GM12878 (cell line): Measurements from ENCODE around the gene TCEA2. TPM values are rescaled to one million over a fixed set of nuclear protein-coding genes. Genes with fewer than 3 reads are reported as not detected.

Source experiments
- ATAC-seq: fragments of 200-7000 bp; cut with Tn5 transposase; 3 replicates; pipeline ENCODE4 v1.9.1; 2020; ENCODE audit warnings: mild to moderate bottlenecking, moderate library complexity
- BruUV-seq: library from RNA; stranded (reverse); fragments of 400-500 nt; replicated peaks from 2 replicates; lab custom pipeline; 2021; lab: Mats Ljungman, UMichigan
- CTCF ChIA-PET: fragments of 300-600 bp; sonication (Branson Sonifier 250); formaldehyde crosslinking; extraction: SDS; loops from one replicate; lab custom pipeline; 2021; ENCODE audit warnings: inconsistent platforms; lab: Yijun Ruan, JAX
- POLR2A ChIA-PET: fragments of 350-600 bp; formaldehyde crosslinking; extraction: SDS; loops from one replicate; lab custom pipeline; 2021; ENCODE audit warnings: inconsistent platforms; lab: Charles Lee
- RAD21 ChIA-PET: fragments of 300-600 bp; sonication (Branson Sonifier 250); formaldehyde crosslinking; loops from one replicate; lab custom pipeline; 2023; ENCODE audit warnings: antibody characterized with exemption; ENCODE audit not compliant: unreplicated experiment; lab: Charles Lee
- SMC1A ChIA-PET: fragments of 300-600 bp; sonication (Branson Sonifier 250); formaldehyde crosslinking; loops from one replicate; lab custom pipeline; 2023; ENCODE audit not compliant: unreplicated experiment, uncharacterized antibody; lab: Charles Lee
- DNase-seq: peaks from one replicate; pipeline ENCODE4 v3.0.0-alpha.2; 2011; ENCODE audit warnings: low read depth, low spot score
- FAIRE-seq: peaks from 3 replicates; lab custom pipeline; 2011; peaks lifted over from hg19 to GRCh38; lab: Jason Lieb, UNC
- H2AFZ ChIP-seq: 2 replicates; pipeline ENCODE4 v1.6.0; 2011; ENCODE audit warnings: low read depth, low read length, control low read depth; ENCODE audit not compliant: control insufficient read depth
- H3K27ac ChIP-seq: 2 replicates; pipeline ENCODE4 v1.5.1; 2011; ENCODE audit warnings: control low read depth; ENCODE audit not compliant: control insufficient read depth, insufficient read depth
- H3K27me3 ChIP-seq, 2 experiments: replicated peaks in 1 of 2; 2 replicates each; pipeline versions ENCODE4 v1.6.0 to v1.6.1; 2011; ENCODE audit warnings: low read length in 1 of 2; ENCODE audit not compliant: control insufficient read depth in 2 of 2, insufficient read depth in 2 of 2
- H3K36me3 ChIP-seq, 2 experiments: 2 replicates each; pipeline ENCODE4 v1.5.1; 2011; ENCODE audit warnings: low read length in 1 of 2; ENCODE audit not compliant: control insufficient read depth in 2 of 2, insufficient read depth in 2 of 2
- H3K4me1 ChIP-seq: 2 replicates; pipeline ENCODE4 v1.6.1; 2011; ENCODE audit warnings: mild to moderate bottlenecking, low read length, moderate library complexity, mixed read lengths; ENCODE audit not compliant: control insufficient read depth, insufficient read depth
- H3K4me2 ChIP-seq: 2 replicates; pipeline ENCODE4 v1.6.0; 2011; ENCODE audit warnings: control low read depth; ENCODE audit not compliant: control insufficient read depth, insufficient read depth
- H3K4me3 ChIP-seq: fragments of 200-600 bp; sonication (generic); 2 replicates; pipeline ENCODE4 v1.5.1; 2016
- H3K79me2 ChIP-seq: 2 replicates; pipeline ENCODE4 v1.6.0; 2011; ENCODE audit warnings: low read length; ENCODE audit not compliant: control insufficient read depth, insufficient read depth
- H3K9ac ChIP-seq: 2 replicates; pipeline ENCODE4 v1.8.0; 2011; ENCODE audit warnings: low read length, control low read depth, mixed read lengths; ENCODE audit not compliant: control insufficient read depth, insufficient read depth
- H3K9me3 ChIP-seq: replicated peaks from 3 replicates; pipeline ENCODE4 v1.5.1; 2011; ENCODE audit warnings: mild to moderate bottlenecking, low read length; ENCODE audit not compliant: control insufficient read depth, insufficient read depth
- H4K20me1 ChIP-seq: 2 replicates; pipeline ENCODE4 v1.6.0; 2011; ENCODE audit not compliant: control insufficient read depth, insufficient read depth
- BRCA1 ChIP-seq: IDR thresholded peaks from 2 replicates; pipeline ENCODE4 v1.6.1; 2011; ENCODE audit warnings: low read depth, low read length, improper control_type of control experiment
- CBX3 ChIP-seq: fragments of 200-600 bp; sonication (generic); IDR thresholded peaks from 2 replicates; pipeline ENCODE4 v1.6.1; 2016; ENCODE audit warnings: low read depth, borderline replicate concordance
- CEBPB ChIP-seq, 2 experiments: fragments of 150-350 bp in 1 of 2; IDR thresholded peaks; 2 replicates each; pipeline ENCODE4 v1.6.1; 2012 to 2014; ENCODE audit warnings: low read depth in 2 of 2, low read length in 2 of 2, borderline replicate concordance in 1 of 2, inconsistent platforms in 1 of 2
- CTCF ChIP-seq, 3 experiments: IDR thresholded peaks in 2 of 3; conservative IDR thresholded peaks in 1 of 3; 2 replicates each; pipeline ENCODE4 v1.5.1; 2011; ENCODE audit warnings: low read depth in 3 of 3, low read length in 3 of 3, mild to moderate bottlenecking in 3 of 3, control low read depth in 2 of 3, moderate library complexity in 2 of 3, inconsistent platforms in 1 of 3, mixed read lengths in 1 of 3; ENCODE audit not compliant: control insufficient read depth in 2 of 3, insufficient read depth in 1 of 3; ENCODE audit errors: extremely low read depth in 1 of 3
- IKZF1 ChIP-seq: fragments of 450-650 bp; conservative IDR thresholded peaks from 2 replicates; pipeline ENCODE4 v1.6.1; 2017; ENCODE audit warnings: antibody characterized with exemption, mild to moderate bottlenecking
- IRF3 ChIP-seq: fragments of 450-650 bp; IDR thresholded peaks from 2 replicates; pipeline ENCODE4 v1.6.1; 2014; ENCODE audit warnings: mild to moderate bottlenecking
- IRF5 ChIP-seq: fragments of 450-650 bp; IDR thresholded peaks from 2 replicates; pipeline ENCODE4 v1.6.1; 2017; ENCODE audit warnings: borderline replicate concordance
- MTA2 ChIP-seq: fragments of 450-650 bp; IDR thresholded peaks from 2 replicates; pipeline ENCODE4 v1.6.1; 2016; ENCODE audit warnings: low read depth, mild to moderate bottlenecking, moderate library complexity
- MXI1 ChIP-seq: fragments of 150-350 bp; IDR thresholded peaks from 2 replicates; pipeline ENCODE4 v1.6.1; 2011; ENCODE audit warnings: low read depth, mild to moderate bottlenecking, inconsistent platforms, low read length, improper control_type of control experiment
- NRF1 ChIP-seq: conservative IDR thresholded peaks from 2 replicates; pipeline ENCODE4 v1.6.1; 2011; ENCODE audit warnings: mild to moderate bottlenecking, low read depth, low read length, improper control_type of control experiment
- PKNOX1 ChIP-seq: fragments of 450-650 bp; IDR thresholded peaks from 2 replicates; pipeline ENCODE4 v1.6.1; 2016; ENCODE audit warnings: mild to moderate bottlenecking
- POLR2A ChIP-seq: IDR thresholded peaks from 2 replicates; pipeline ENCODE4 v1.6.1; 2011; ENCODE audit warnings: low read depth, mild to moderate bottlenecking, low read length
- RAD51 ChIP-seq: fragments of 450-650 bp; IDR thresholded peaks from 2 replicates; pipeline ENCODE4 v1.6.1; 2016; ENCODE audit warnings: moderate library complexity, mild to moderate bottlenecking, inconsistent platforms
- RB1 ChIP-seq: fragments of 450-650 bp; formaldehyde crosslinking; IDR thresholded peaks from 2 replicates; pipeline ENCODE4 v1.6.1; 2017; ENCODE audit warnings: mild to moderate bottlenecking, borderline replicate concordance
- SUZ12 ChIP-seq: fragments of 200-600 bp; sonication (generic); IDR thresholded peaks from one replicate; pipeline ENCODE4 v1.6.1; 2018; ENCODE audit warnings: antibody characterized with exemption, mild to moderate bottlenecking; ENCODE audit not compliant: unreplicated experiment
- WRNIP1 ChIP-seq: IDR thresholded peaks from 2 replicates; pipeline ENCODE4 v1.6.1; 2011; ENCODE audit warnings: low read depth, low read length, improper control_type of control experiment, borderline replicate concordance
- ZNF274 ChIP-seq: IDR thresholded peaks from one replicate; pipeline ENCODE4 v1.8.0; 2011; ENCODE audit not compliant: insufficient read length, insufficient read depth
- WGBS: methylation state at CpG from one replicate; pipeline ENCODE4 v1.1.6; 2016; ENCODE audit warnings: low lambda C conversion rate; ENCODE audit not compliant: insufficient replicate concordance, insufficient coverage; ENCODE audit errors: missing lambda C conversion rate; 5-methylcytosine and 5-hydroxymethylcytosine counted together
- in situ Hi-C: fragments of 300-500 bp; cut with MboI; formaldehyde crosslinking; loops from 9 replicates; pipeline ENCODE4 v1.14.3; 2018; ENCODE audit warnings: mixed read lengths
- intact Hi-C: fragments of 100-400 bp; cut with micrococcal nuclease; formaldehyde crosslinking; loops from one replicate; pipeline ENCODE4 v1.14.2; 2022; ENCODE audit not compliant: unreplicated experiment
- polyA plus RNA-seq, 11 experiments: library from polyadenylated mRNA; depleted of rRNA in 4 of 11; unstranded in 6 of 11; stranded (reverse) in 5 of 11; fragments of >200 nt; fragmentation: Nextera tagmentation in 4 of 11; fragmentation: Illumina TruSeq in 1 of 11; extraction: Ambion mirVana in 4 of 11; extraction: Trizol in 1 of 11; gene quantifications; 1 replicate in 1 of 11; 2 replicates in 10 of 11; pipeline versions ENCODE4 v1.2.1 to v1.2.3, GENCODE V29; 2011 to 2016; ENCODE audit warnings: inconsistent platforms in 2 of 11, missing spikeins in 2 of 11, low read depth in 1 of 11
- total RNA-seq, 4 experiments: library from RNA; depleted of rRNA in 3 of 4; stranded (reverse); fragments of >200 nt in 3 of 4; fragmentation: Illumina TruSeq in 1 of 4; extraction: Trizol in 1 of 4; gene quantifications; 2 replicates each; pipeline versions ENCODE4 v1.2.1 to v1.2.3, GENCODE V29; 2013 to 2021

TCEA2 gene
- total and polyA plus RNA-seq, 10 of the 15 experiments (the other 5 are each of a cell fraction or from before 2014, with no cell fraction given) = 3.4 to 42.5 (median 13.3) TPM

GRCh38 chr20:64101731-64102621 lies 39.0 kb downstream of the TCEA2 start:
- FAIRE-seq (no peak), ATAC-seq (peak; percentile 83), DNase-seq (no peak)
- H3K4me3 ChIP-seq = peak overlapping the region; percentile 22; the same call in 1 of the 2 replicates
- CTCF ChIA-PET = interaction anchor here (0.6 to 2.2 kb wide), 10 partner anchors 9 to 552 kb away, joined by 3 to 16 read pairs (median 4); no protein-coding TSS in a partner anchor
- no peak overlapping the region for H2AFZ ChIP-seq
- no peak overlapping the region for H3K9ac ChIP-seq
- intact Hi-C loops = no loop called here
- H3K4me1 ChIP-seq = peaks cover 9% of the 10 kb centered on the region
- no TSS peak for BruUV-seq
- H3K27me3 ChIP-seq = peaks cover 4 to 11% of the 10 kb centered on the region in 2 experiments; a peak in 3 of 4 replicates
- no peaks in the 10 kb centered on the region for H4K20me1 ChIP-seq
- POLR2A ChIA-PET = no interaction called here
- H3K79me2 ChIP-seq = no peaks in the 10 kb centered on the region
- RAD21 ChIA-PET = interaction anchor here (0.6 to 1.3 kb wide), 5 partner anchors 18 to 61 kb away, joined by 3 to 10 read pairs (median 4); no protein-coding TSS in a partner anchor
- WGBS = 14% methylated on average over 20 of the region's 64 CpGs
- H3K36me3 ChIP-seq = no peaks in the 10 kb centered on the region
- H3K27ac ChIP-seq = no peak overlapping the region
- in situ Hi-C loops = no loop called here
- no peaks in the 10 kb centered on the region for H3K9me3 ChIP-seq
- SMC1A ChIA-PET = interaction anchor here (1.3 to 1.6 kb wide), 3 partner anchors 10 to 22 kb away, joined by 3 to 5 read pairs (median 3); partner anchors contain the start of genes OPRL1 and RGS19
- no peak overlapping the region; the same call in none of the 2 replicates for H3K4me2 ChIP-seq
- no peak for TF ChIP-seq NRF1
- TF ChIP-seq RAD51 = no peak
- 0 out of 2 replicates have a peak, but pooled peaks have one; percentile 60 for TF ChIP-seq RB1
- no peak for TF ChIP-seq CEBPB (IDR thresholded peaks at IDR 0.05; ENCODE audit: borderline replicate concordance in 1 of 2, low read depth in 2 of 2, low read length in 2 of 2)
- TF ChIP-seq IRF5 = no peak
- no peak for TF ChIP-seq ZNF274
- no peak for TF ChIP-seq BRCA1
- no peak for TF ChIP-seq WRNIP1
- peak; percentile 81 for TF ChIP-seq SUZ12
- peak; percentile 43; the same call in 1 of the 2 replicates for TF ChIP-seq IKZF1
- no peak for TF ChIP-seq POLR2A
- TF ChIP-seq CBX3 = no peak
- no peak for TF ChIP-seq MTA2
- no peak for TF ChIP-seq PKNOX1
- TF ChIP-seq MXI1 = no peak
- TF ChIP-seq IRF3 = no peak
- peak; percentile 60 to 83 (median 76) for TF ChIP-seq CTCF (IDR thresholded peaks at IDR 0.05 in 2 of 3, conservative IDR thresholded peaks at IDR 0.05 in 1 of 3; ENCODE audit: control insufficient read depth in 2 of 3, extremely low read depth in 1 of 3, insufficient read depth in 1 of 3, low read depth in 3 of 3, low read length in 3 of 3)
